HG02885 (cell line): ENCODE measurements around the gene SPOCK1.

Experiments
- ATAC-seq: cut with Tn5 transposase; IDR thresholded peaks from one replicate; pipeline ENCODE4 v1.9.1; 2021; ENCODE audit warnings: mild to moderate bottlenecking; ENCODE audit not compliant: unreplicated experiment, poor library complexity

SPOCK1 gene

GRCh38 chr5:137098663-137099062 is 400.5 kb downstream of the SPOCK1 start:
- no peak for ATAC-seq

GRCh38 chr5:137098238-137098637 is 400.9 kb downstream of the SPOCK1 start:
- ATAC-seq: no peak

- no peak for ATAC-seq
Measured at GRCh38 chr5:137097203-137097602, 401.9 kb downstream of the SPOCK1 start.

- no peak for ATAC-seq
Measured at GRCh38 chr5:137096149-137097103, 402.7 kb downstream of the SPOCK1 start.

GRCh38 chr5:137095597-137095996 is 403.5 kb downstream of the SPOCK1 start:
- no peak for ATAC-seq

- no peak for ATAC-seq
Measured at GRCh38 chr5:137092831-137093230, 406.3 kb downstream of the SPOCK1 start.

GRCh38 chr5:137091472-137091871 is 407.7 kb downstream of the SPOCK1 start:
- ATAC-seq: no peak

GRCh38 chr5:137090721-137091120 is 408.4 kb downstream of the SPOCK1 start:
- no peak for ATAC-seq

- ATAC-seq: no peak
Measured at GRCh38 chr5:137090151-137090550, 409.0 kb downstream of the SPOCK1 start.

GRCh38 chr5:137088175-137088574 is 411.0 kb downstream of the SPOCK1 start:
- no peak for ATAC-seq

- no peak for ATAC-seq
Measured at GRCh38 chr5:137086342-137086741, 412.8 kb downstream of the SPOCK1 start.

- ATAC-seq: no peak
Measured at GRCh38 chr5:137085206-137085605, 413.9 kb downstream of the SPOCK1 start.

- ATAC-seq: no peak
Measured at GRCh38 chr5:137084016-137084415, 415.1 kb downstream of the SPOCK1 start.

GRCh38 chr5:137082951-137083350 is 416.2 kb downstream of the SPOCK1 start:
- no peak for ATAC-seq

- no peak for ATAC-seq
Measured at GRCh38 chr5:137078171-137078665, 420.9 kb downstream of the SPOCK1 start.

GRCh38 chr5:137075163-137075970 is 423.8 kb downstream of the SPOCK1 start:
- ATAC-seq: peak; percentile 69

- ATAC-seq: no peak
Measured at GRCh38 chr5:137073189-137073588, 425.9 kb downstream of the SPOCK1 start.

- peak; percentile 53 for ATAC-seq
Measured at GRCh38 chr5:137072361-137073115, 426.6 kb downstream of the SPOCK1 start.

- no peak for ATAC-seq
Measured at GRCh38 chr5:137071931-137072330, 427.2 kb downstream of the SPOCK1 start.

GRCh38 chr5:137071526-137071925 is 427.6 kb downstream of the SPOCK1 start:
- ATAC-seq: no peak
